Measurements from ENCODE around the gene JAM2.

Gene JAM2

DNA sequence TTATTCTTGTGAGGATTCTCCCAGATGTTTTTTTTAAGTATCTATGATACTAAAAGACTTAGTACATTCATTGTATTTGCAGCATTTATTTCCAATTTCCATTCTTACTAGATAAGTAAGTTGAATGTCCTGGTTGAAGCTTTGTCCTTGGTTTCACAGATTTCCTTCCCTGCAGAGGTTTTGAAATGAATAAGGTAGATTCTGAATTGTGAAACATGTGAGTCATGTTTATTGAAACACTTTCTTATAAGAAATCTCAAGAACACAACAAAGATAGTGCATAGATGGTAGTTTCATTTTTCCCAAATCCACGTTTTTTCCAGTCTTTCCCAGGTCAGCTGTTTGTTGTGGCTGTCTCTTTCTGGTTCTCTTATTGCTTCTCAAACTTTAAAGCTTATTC is 120.5 kb downstream of the JAM2 start:
- no peak overlapping the region for H4K8ac ChIP-seq (ENCODE audit: low read depth, low read length)
- peaks cover 3 to 11% of the 10 kb centered on the region in 2 experiments for H3K36me3 ChIP-seq (ENCODE audit: control insufficient read depth in 1 of 2, insufficient read depth in 2 of 2, low read length in 2 of 2)
- no peak overlapping the region for H2AK5ac ChIP-seq (ENCODE audit: low read length)
- H3K9me3 ChIP-seq (ENCODE audit: insufficient read depth, low read depth, low read length), result no peaks in the 10 kb centered on the region
- H3K14ac ChIP-seq (ENCODE audit: low read length), result no peak overlapping the region
- no peak overlapping the region for H2BK5ac ChIP-seq (ENCODE audit: low read depth, low read length, poor library complexity)
- H3K9ac ChIP-seq (ENCODE audit: low read length), result no peak overlapping the region
- H4K12ac ChIP-seq (ENCODE audit: low read depth, low read length), result no peak overlapping the region
- no peak overlapping the region for H2BK12ac ChIP-seq (ENCODE audit: low read length)
- H3K23ac ChIP-seq (ENCODE audit: low read length), result no peak overlapping the region
- no peak overlapping the region for H2BK120ac ChIP-seq (ENCODE audit: insufficient read depth, low read length, poor library complexity)
- H3K27me3 ChIP-seq (ENCODE audit: insufficient read depth, low read length), result no peaks in the 10 kb centered on the region
- H3K4me1 ChIP-seq (ENCODE audit: control insufficient read depth in 1 of 2, insufficient read depth in 2 of 2, low read length in 2 of 2), result no peaks in the 10 kb centered on the region
- H4K91ac ChIP-seq (ENCODE audit: low read depth, low read length), result no peak overlapping the region
- no peak overlapping the region for H3K4ac ChIP-seq (ENCODE audit: low read depth, low read length)
- no peak overlapping the region for H3K4me3 ChIP-seq (ENCODE audit: low read depth, low read length)
- H2AFZ ChIP-seq (ENCODE audit: insufficient read depth, low read length, poor library complexity), result no peak overlapping the region
- no peaks in the 10 kb centered on the region for H3K79me1 ChIP-seq (ENCODE audit: low read length)
- H3K79me2 ChIP-seq (ENCODE audit: control insufficient read depth, insufficient read depth, low read length, poor library complexity), result no peaks in the 10 kb centered on the region
- no peak for DNase-seq
- no CpG with 5 or more reads among the region's 1 CpG for WGBS (ENCODE audit: extremely low coverage, insufficient coverage, insufficient read length)
- no peak overlapping the region for H3K27ac ChIP-seq (ENCODE audit: low read depth, low read length)
- no peak overlapping the region for H3K18ac ChIP-seq (ENCODE audit: low read length)
- H3K4me2 ChIP-seq (ENCODE audit: low read length), result no peak overlapping the region

GRCh38 chr21:25760061-25760460 is 121.0 kb downstream of the JAM2 start:
- H3K23ac ChIP-seq (ENCODE audit: low read length), result no peak overlapping the region
- H3K9me3 ChIP-seq (ENCODE audit: insufficient read depth, low read depth, low read length), result no peaks in the 10 kb centered on the region
- no peaks in the 10 kb centered on the region for H3K79me1 ChIP-seq (ENCODE audit: low read length)
- no peak overlapping the region for H3K18ac ChIP-seq (ENCODE audit: low read length)
- H3K27me3 ChIP-seq (ENCODE audit: insufficient read depth, low read length), result no peaks in the 10 kb centered on the region
- H3K4ac ChIP-seq (ENCODE audit: low read depth, low read length), result no peak overlapping the region
- no peak overlapping the region for H4K8ac ChIP-seq (ENCODE audit: low read depth, low read length)
- no peaks in the 10 kb centered on the region for H3K4me1 ChIP-seq (ENCODE audit: control insufficient read depth in 1 of 2, insufficient read depth in 2 of 2, low read length in 2 of 2)
- no peak overlapping the region for H2BK12ac ChIP-seq (ENCODE audit: low read length)
- H2BK120ac ChIP-seq (ENCODE audit: insufficient read depth, low read length, poor library complexity), result no peak overlapping the region
- peaks cover 3 to 11% of the 10 kb centered on the region in 2 experiments for H3K36me3 ChIP-seq (ENCODE audit: control insufficient read depth in 1 of 2, insufficient read depth in 2 of 2, low read length in 2 of 2)
- no peak overlapping the region for H3K4me3 ChIP-seq (ENCODE audit: low read depth, low read length)
- DNase-seq, result no peak
- WGBS (ENCODE audit: extremely low coverage, insufficient coverage, insufficient read length), result no CpG with 5 or more reads among the region's 3 CpGs
- H3K79me2 ChIP-seq (ENCODE audit: control insufficient read depth, insufficient read depth, low read length, poor library complexity), result no peaks in the 10 kb centered on the region
- H2AK5ac ChIP-seq (ENCODE audit: low read length), result no peak overlapping the region
- H2AFZ ChIP-seq (ENCODE audit: insufficient read depth, low read length, poor library complexity), result no peak overlapping the region
- H3K9ac ChIP-seq (ENCODE audit: low read length), result no peak overlapping the region
- H3K14ac ChIP-seq (ENCODE audit: low read length), result no peak overlapping the region
- H2BK5ac ChIP-seq (ENCODE audit: low read depth, low read length, poor library complexity), result no peak overlapping the region
- H3K27ac ChIP-seq (ENCODE audit: low read depth, low read length), result no peak overlapping the region
- H4K91ac ChIP-seq (ENCODE audit: low read depth, low read length), result no peak overlapping the region
- no peak overlapping the region for H3K4me2 ChIP-seq (ENCODE audit: low read length)
- no peak overlapping the region for H4K12ac ChIP-seq (ENCODE audit: low read depth, low read length)

GRCh38 chr21:25760677-25761076 is 121.6 kb downstream of the JAM2 start:
- H3K4ac ChIP-seq (ENCODE audit: low read depth, low read length), result no peak overlapping the region
- H4K8ac ChIP-seq (ENCODE audit: low read depth, low read length), result no peak overlapping the region
- H4K91ac ChIP-seq (ENCODE audit: low read depth, low read length), result no peak overlapping the region
- H3K27ac ChIP-seq (ENCODE audit: low read depth, low read length), result no peak overlapping the region
- H3K4me1 ChIP-seq (ENCODE audit: control insufficient read depth in 1 of 2, insufficient read depth in 2 of 2, low read length in 2 of 2), result no peaks in the 10 kb centered on the region
- no peak overlapping the region for H3K18ac ChIP-seq (ENCODE audit: low read length)
- no peak overlapping the region for H2AFZ ChIP-seq (ENCODE audit: insufficient read depth, low read length, poor library complexity)
- no peaks in the 10 kb centered on the region for H3K9me3 ChIP-seq (ENCODE audit: insufficient read depth, low read depth, low read length)
- H3K79me2 ChIP-seq (ENCODE audit: control insufficient read depth, insufficient read depth, low read length, poor library complexity), result no peaks in the 10 kb centered on the region
- WGBS (ENCODE audit: extremely low coverage, insufficient coverage, insufficient read length), result no CpG with 5 or more reads among the region's 1 CpG
- no peak overlapping the region for H2BK12ac ChIP-seq (ENCODE audit: low read length)
- DNase-seq, result no peak
- H3K4me2 ChIP-seq (ENCODE audit: low read length), result no peak overlapping the region
- no peak overlapping the region for H2AK5ac ChIP-seq (ENCODE audit: low read length)
- no peak overlapping the region for H2BK120ac ChIP-seq (ENCODE audit: insufficient read depth, low read length, poor library complexity)
- no peak overlapping the region for H3K9ac ChIP-seq (ENCODE audit: low read length)
- H3K23ac ChIP-seq (ENCODE audit: low read length), result no peak overlapping the region
- peaks cover 3 to 11% of the 10 kb centered on the region in 2 experiments for H3K36me3 ChIP-seq (ENCODE audit: control insufficient read depth in 1 of 2, insufficient read depth in 2 of 2, low read length in 2 of 2)
- no peaks in the 10 kb centered on the region for H3K79me1 ChIP-seq (ENCODE audit: low read length)
- no peaks in the 10 kb centered on the region for H3K27me3 ChIP-seq (ENCODE audit: insufficient read depth, low read length)
- no peak overlapping the region for H3K4me3 ChIP-seq (ENCODE audit: low read depth, low read length)
- no peak overlapping the region for H3K14ac ChIP-seq (ENCODE audit: low read length)
- H4K12ac ChIP-seq (ENCODE audit: low read depth, low read length), result no peak overlapping the region
- H2BK5ac ChIP-seq (ENCODE audit: low read depth, low read length, poor library complexity), result no peak overlapping the region

GRCh38 chr21:25764065-25764464 is 125.0 kb downstream of the JAM2 start:
- Histone ChIP-seq H4K12ac (ENCODE audit: low read depth, low read length) (no peak overlapping the region), H4K8ac (ENCODE audit: low read depth, low read length) (no peak overlapping the region), H2AFZ (ENCODE audit: insufficient read depth, low read length, poor library complexity) (no peak overlapping the region), H3K36me3 (ENCODE audit: control insufficient read depth in 1 of 2, insufficient read depth in 2 of 2, low read length in 2 of 2) (peaks cover 0 to 7% of the 10 kb centered on the region in 2 experiments), H3K14ac (ENCODE audit: low read length) (no peak overlapping the region), H3K9me3 (ENCODE audit: insufficient read depth, low read depth, low read length) (no peaks in the 10 kb centered on the region), H3K79me1 (ENCODE audit: low read length) (no peaks in the 10 kb centered on the region), H4K91ac (ENCODE audit: low read depth, low read length) (no peak overlapping the region), H2BK12ac (ENCODE audit: low read length) (no peak overlapping the region), H3K9ac (ENCODE audit: low read length) (no peak overlapping the region), H2BK120ac (ENCODE audit: insufficient read depth, low read length, poor library complexity) (no peak overlapping the region), H2AK5ac (ENCODE audit: low read length) (no peak overlapping the region), H3K4me3 (ENCODE audit: low read depth, low read length) (no peak overlapping the region), H2BK5ac (ENCODE audit: low read depth, low read length, poor library complexity) (no peak overlapping the region), H3K4ac (ENCODE audit: low read depth, low read length) (no peak overlapping the region), H3K4me1 (ENCODE audit: control insufficient read depth in 1 of 2, insufficient read depth in 2 of 2, low read length in 2 of 2) (no peaks in the 10 kb centered on the region), H3K18ac (ENCODE audit: low read length) (no peak overlapping the region), H3K27me3 (ENCODE audit: insufficient read depth, low read length) (no peaks in the 10 kb centered on the region), H3K23ac (ENCODE audit: low read length) (no peak overlapping the region), H3K79me2 (ENCODE audit: control insufficient read depth, insufficient read depth, low read length, poor library complexity) (no peaks in the 10 kb centered on the region), H3K27ac (ENCODE audit: low read depth, low read length) (no peak overlapping the region), H3K4me2 (ENCODE audit: low read length) (no peak overlapping the region)
- WGBS (ENCODE audit: extremely low coverage, insufficient coverage, insufficient read length), result no CpG with 5 or more reads among the region's 3 CpGs
- DNase-seq, result no peak

Data from trophoblast cell (in vitro differentiated cells and primary cell).